A204.1 (cell line): ENCODE data around the gene SULT4A1.

ENCODE experiments used
- FAIRE-seq: peaks from 2 replicates; lab custom pipeline; 2012; peaks lifted over from hg19 to GRCh38; lab: Jason Lieb, UNC

SULT4A1 gene

GRCh38 chr22:43843783-43844530 lies 18.4 kb downstream of the SULT4A1 start:
- no peak for FAIRE-seq

- FAIRE-seq = no peak
These were observed 20.6 kb downstream of the SULT4A1 start for GRCh38 chr22:43841742-43842141.

GRCh38 chr22:43840851-43841250 lies 21.5 kb downstream of the SULT4A1 start:
- no peak for FAIRE-seq

- FAIRE-seq = no peak
These were observed 21.9 kb downstream of the SULT4A1 start for GRCh38 chr22:43840431-43840830.

- FAIRE-seq = no peak
These were observed 22.5 kb downstream of the SULT4A1 start for GRCh38 chr22:43839781-43840180.

GRCh38 chr22:43838571-43839307 lies 23.6 kb downstream of the SULT4A1 start:
- FAIRE-seq = no peak

- no peak for FAIRE-seq
These were observed 24.2 kb downstream of the SULT4A1 start for GRCh38 chr22:43838161-43838560.

- no peak for FAIRE-seq
These were observed 24.6 kb downstream of the SULT4A1 start for GRCh38 chr22:43837666-43838065.

- FAIRE-seq = no peak
These were observed 26.6 kb downstream of the SULT4A1 start for GRCh38 chr22:43835736-43836135.

- FAIRE-seq = no peak
These were observed 27.1 kb downstream of the SULT4A1 start for GRCh38 chr22:43835166-43835565.

GRCh38 chr22:43833286-43834240 lies 28.8 kb downstream of the SULT4A1 start:
- no peak for FAIRE-seq

GRCh38 chr22:43832393-43833265 lies 29.7 kb downstream of the SULT4A1 start:
- FAIRE-seq = no peak

- no peak for FAIRE-seq
These were observed 30.5 kb downstream of the SULT4A1 start for GRCh38 chr22:43831561-43832392.

GRCh38 chr22:43830931-43831560 lies 31.3 kb downstream of the SULT4A1 start:
- no peak for FAIRE-seq

- FAIRE-seq = no peak
These were observed 32.1 kb downstream of the SULT4A1 start for GRCh38 chr22:43829904-43830851.

GRCh38 chr22:43828998-43829782 lies 33.1 kb downstream of the SULT4A1 start:
- FAIRE-seq = no peak

- no peak for FAIRE-seq
These were observed 33.7 kb downstream of the SULT4A1 start for GRCh38 chr22:43828725-43828997.

GRCh38 chr22:43827926-43828724 lies 34.2 kb downstream of the SULT4A1 start:
- FAIRE-seq = no peak
